ENCODE results near the gene PTPN7. TPM values are rescaled to one million over a fixed set of nuclear protein-coding genes. Genes with fewer than 3 reads are reported as not detected.

Gene PTPN7
- polyA plus RNA-seq, 1 of the 3 experiments (the other 2 are of a cell fraction): not detected

DNA sequence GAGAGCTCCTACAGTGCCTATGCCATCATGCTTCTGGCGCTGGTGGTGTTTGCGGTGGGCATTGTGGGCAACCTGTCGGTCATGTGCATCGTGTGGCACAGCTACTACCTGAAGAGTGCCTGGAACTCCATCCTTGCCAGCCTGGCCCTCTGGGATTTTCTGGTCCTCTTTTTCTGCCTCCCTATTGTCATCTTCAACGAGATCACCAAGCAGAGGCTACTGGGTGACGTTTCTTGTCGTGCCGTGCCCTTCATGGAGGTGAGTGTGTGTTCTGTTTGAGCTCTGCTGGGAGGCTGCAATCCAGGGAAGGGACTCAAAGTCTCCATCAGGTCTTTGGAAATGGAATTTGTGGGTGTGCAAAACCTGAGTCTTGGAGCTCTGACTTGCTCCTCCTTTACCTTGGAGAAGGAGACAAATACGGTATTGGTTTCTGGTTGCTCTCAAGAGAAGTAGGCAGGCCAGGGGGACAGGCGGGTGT, 37.0 kb downstream of the PTPN7 start:
- H3K9me3 ChIP-seq: no peaks in the 10 kb centered on the region
- H3K4me2 ChIP-seq: no peak overlapping the region
- POLR2A ChIA-PET: no interaction called here
- WGBS (ENCODE audit: low lambda C conversion rate): 87% methylated on average over 4 of the region's 10 CpGs
- H3K4me3 ChIP-seq (ENCODE audit: low read depth in 2 of 2, low read length in 1 of 2): no peak overlapping the region
- no peak overlapping the region for H3K9ac ChIP-seq
- H3K79me2 ChIP-seq (ENCODE audit: insufficient read depth): no peaks in the 10 kb centered on the region
- no peaks in the 10 kb centered on the region for H4K20me1 ChIP-seq (ENCODE audit: insufficient read depth)
- H3K9me2 ChIP-seq: no peaks in the 10 kb centered on the region
- DNase-seq: no peak
- TF ChIP-seq YY1 (IDR thresholded peaks at IDR 0.05; ENCODE audit: low read depth) (no peak), NRF1 (IDR thresholded peaks at IDR 0.05; ENCODE audit: low read depth, low read length) (no peak), FOXJ3 (CRISPR knock-in tag; IDR thresholded peaks at IDR 0.05) (no peak), EZH2phosphoT487 (IDR thresholded peaks at IDR 0.05; ENCODE audit: borderline replicate concordance, low read depth) (no peak), ELF1 (IDR thresholded peaks at IDR 0.05) (no peak), NFIC (IDR thresholded peaks at IDR 0.05; ENCODE audit: borderline replicate concordance) (no peak), GATA2 (CRISPR knock-in tag; IDR thresholded peaks at IDR 0.05) (no peak), MEF2A (IDR thresholded peaks at IDR 0.05; ENCODE audit: borderline replicate concordance, low read depth) (no peak), CHD2 (IDR thresholded peaks at IDR 0.05; ENCODE audit: low read length, partially characterized antibody) (no peak), RAD21 (IDR thresholded peaks at IDR 0.05; ENCODE audit: low read length) (no peak), JUND (IDR thresholded peaks at IDR 0.05) (no peak), RXRA (IDR thresholded peaks at IDR 0.05; ENCODE audit: borderline replicate concordance, low read depth) (no peak)
- TF ChIP-seq, protein P1, sequence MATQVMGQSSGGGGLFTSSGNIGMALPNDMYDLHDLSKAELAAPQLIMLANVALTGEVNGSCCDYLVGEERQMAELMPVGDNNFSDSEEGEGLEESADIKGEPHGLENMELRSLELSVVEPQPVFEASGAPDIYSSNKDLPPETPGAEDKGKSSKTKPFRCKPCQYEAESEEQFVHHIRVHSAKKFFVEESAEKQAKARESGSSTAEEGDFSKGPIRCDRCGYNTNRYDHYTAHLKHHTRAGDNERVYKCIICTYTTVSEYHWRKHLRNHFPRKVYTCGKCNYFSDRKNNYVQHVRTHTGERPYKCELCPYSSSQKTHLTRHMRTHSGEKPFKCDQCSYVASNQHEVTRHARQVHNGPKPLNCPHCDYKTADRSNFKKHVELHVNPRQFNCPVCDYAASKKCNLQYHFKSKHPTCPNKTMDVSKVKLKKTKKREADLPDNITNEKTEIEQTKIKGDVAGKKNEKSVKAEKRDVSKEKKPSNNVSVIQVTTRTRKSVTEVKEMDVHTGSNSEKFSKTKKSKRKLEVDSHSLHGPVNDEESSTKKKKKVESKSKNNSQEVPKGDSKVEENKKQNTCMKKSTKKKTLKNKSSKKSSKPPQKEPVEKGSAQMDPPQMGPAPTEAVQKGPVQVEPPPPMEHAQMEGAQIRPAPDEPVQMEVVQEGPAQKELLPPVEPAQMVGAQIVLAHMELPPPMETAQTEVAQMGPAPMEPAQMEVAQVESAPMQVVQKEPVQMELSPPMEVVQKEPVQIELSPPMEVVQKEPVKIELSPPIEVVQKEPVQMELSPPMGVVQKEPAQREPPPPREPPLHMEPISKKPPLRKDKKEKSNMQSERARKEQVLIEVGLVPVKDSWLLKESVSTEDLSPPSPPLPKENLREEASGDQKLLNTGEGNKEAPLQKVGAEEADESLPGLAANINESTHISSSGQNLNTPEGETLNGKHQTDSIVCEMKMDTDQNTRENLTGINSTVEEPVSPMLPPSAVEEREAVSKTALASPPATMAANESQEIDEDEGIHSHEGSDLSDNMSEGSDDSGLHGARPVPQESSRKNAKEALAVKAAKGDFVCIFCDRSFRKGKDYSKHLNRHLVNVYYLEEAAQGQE (IDR thresholded peaks at IDR 0.05; ENCODE audit: low read depth, low read length): no peak
- TF ChIP-seq, protein P2, sequence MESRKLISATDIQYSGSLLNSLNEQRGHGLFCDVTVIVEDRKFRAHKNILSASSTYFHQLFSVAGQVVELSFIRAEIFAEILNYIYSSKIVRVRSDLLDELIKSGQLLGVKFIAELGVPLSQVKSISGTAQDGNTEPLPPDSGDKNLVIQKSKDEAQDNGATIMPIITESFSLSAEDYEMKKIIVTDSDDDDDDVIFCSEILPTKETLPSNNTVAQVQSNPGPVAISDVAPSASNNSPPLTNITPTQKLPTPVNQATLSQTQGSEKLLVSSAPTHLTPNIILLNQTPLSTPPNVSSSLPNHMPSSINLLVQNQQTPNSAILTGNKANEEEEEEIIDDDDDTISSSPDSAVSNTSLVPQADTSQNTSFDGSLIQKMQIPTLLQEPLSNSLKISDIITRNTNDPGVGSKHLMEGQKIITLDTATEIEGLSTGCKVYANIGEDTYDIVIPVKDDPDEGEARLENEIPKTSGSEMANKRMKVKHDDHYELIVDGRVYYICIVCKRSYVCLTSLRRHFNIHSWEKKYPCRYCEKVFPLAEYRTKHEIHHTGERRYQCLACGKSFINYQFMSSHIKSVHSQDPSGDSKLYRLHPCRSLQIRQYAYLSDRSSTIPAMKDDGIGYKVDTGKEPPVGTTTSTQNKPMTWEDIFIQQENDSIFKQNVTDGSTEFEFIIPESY (IDR thresholded peaks at IDR 0.05; ENCODE audit: borderline replicate concordance, low read depth): no peak
- TF ChIP-seq, protein P3, sequence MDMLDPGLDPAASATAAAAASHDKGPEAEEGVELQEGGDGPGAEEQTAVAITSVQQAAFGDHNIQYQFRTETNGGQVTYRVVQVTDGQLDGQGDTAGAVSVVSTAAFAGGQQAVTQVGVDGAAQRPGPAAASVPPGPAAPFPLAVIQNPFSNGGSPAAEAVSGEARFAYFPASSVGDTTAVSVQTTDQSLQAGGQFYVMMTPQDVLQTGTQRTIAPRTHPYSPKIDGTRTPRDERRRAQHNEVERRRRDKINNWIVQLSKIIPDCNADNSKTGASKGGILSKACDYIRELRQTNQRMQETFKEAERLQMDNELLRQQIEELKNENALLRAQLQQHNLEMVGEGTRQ (IDR thresholded peaks at IDR 0.05; ENCODE audit: borderline replicate concordance, low read depth, low read length): no peak
- TF ChIP-seq, protein P4, sequence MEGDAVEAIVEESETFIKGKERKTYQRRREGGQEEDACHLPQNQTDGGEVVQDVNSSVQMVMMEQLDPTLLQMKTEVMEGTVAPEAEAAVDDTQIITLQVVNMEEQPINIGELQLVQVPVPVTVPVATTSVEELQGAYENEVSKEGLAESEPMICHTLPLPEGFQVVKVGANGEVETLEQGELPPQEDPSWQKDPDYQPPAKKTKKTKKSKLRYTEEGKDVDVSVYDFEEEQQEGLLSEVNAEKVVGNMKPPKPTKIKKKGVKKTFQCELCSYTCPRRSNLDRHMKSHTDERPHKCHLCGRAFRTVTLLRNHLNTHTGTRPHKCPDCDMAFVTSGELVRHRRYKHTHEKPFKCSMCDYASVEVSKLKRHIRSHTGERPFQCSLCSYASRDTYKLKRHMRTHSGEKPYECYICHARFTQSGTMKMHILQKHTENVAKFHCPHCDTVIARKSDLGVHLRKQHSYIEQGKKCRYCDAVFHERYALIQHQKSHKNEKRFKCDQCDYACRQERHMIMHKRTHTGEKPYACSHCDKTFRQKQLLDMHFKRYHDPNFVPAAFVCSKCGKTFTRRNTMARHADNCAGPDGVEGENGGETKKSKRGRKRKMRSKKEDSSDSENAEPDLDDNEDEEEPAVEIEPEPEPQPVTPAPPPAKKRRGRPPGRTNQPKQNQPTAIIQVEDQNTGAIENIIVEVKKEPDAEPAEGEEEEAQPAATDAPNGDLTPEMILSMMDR (IDR thresholded peaks at IDR 0.05): no peak
- TF ChIP-seq, protein P5, sequence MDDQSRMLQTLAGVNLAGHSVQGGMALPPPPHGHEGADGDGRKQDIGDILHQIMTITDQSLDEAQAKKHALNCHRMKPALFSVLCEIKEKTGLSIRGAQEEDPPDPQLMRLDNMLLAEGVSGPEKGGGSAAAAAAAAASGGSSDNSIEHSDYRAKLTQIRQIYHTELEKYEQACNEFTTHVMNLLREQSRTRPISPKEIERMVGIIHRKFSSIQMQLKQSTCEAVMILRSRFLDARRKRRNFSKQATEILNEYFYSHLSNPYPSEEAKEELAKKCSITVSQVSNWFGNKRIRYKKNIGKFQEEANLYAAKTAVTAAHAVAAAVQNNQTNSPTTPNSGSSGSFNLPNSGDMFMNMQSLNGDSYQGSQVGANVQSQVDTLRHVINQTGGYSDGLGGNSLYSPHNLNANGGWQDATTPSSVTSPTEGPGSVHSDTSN (IDR thresholded peaks at IDR 0.05): no peak
- no peaks in the 10 kb centered on the region for H3K27me3 ChIP-seq (ENCODE audit: insufficient read depth)
- peaks cover 0 to 9% of the 10 kb centered on the region in 2 experiments; a peak in 1 of 4 replicates for H3K4me1 ChIP-seq (ENCODE audit: control insufficient read depth in 1 of 2, insufficient read depth in 2 of 2, low read depth in 1 of 2, low read length in 1 of 2)
- H3K27ac ChIP-seq (ENCODE audit: low read depth in 2 of 2, low read length in 1 of 2): no peak overlapping the region
- H3K36me3 ChIP-seq (replicated peaks in 1 of 2; ENCODE audit: control insufficient read depth in 1 of 2, insufficient read depth in 2 of 2, low read length in 1 of 2): no peaks in the 10 kb centered on the region
- CTCF ChIA-PET: interaction anchor here (0.7 to 12.0 kb wide), 16 partner anchors 9 to 658 kb away, joined by 3 to 411 read pairs (median 4); partner anchors contain the start of gene ELF3
- peaks cover 3% of the 10 kb centered on the region for H3F3A ChIP-seq (replicated peaks; ENCODE audit: insufficient read depth)
- H2AFZ ChIP-seq (ENCODE audit: low read depth): no peak overlapping the region
